Smooth muscle cell (in vitro differentiated cells): Measurements from ENCODE around the gene CHRNE. TPM values are rescaled to one million over a fixed set of nuclear protein-coding genes. Genes with fewer than 3 reads are reported as not detected.

Experiments
- DNase-seq: peaks from one replicate; lab custom pipeline; 2025; ENCODE audit not compliant: unreplicated experiment; lab: John Stamatoyannopoulos, UW
- H2AFZ ChIP-seq: fragments of 200-600 bp; sonication (generic); 2 replicates; pipeline ENCODE4 v1.6.0; 2016; ENCODE audit warnings: antibody characterized with exemption, low read depth, mild to moderate bottlenecking
- H3F3A ChIP-seq: fragments of 200-600 bp; sonication (generic); 2 replicates; pipeline ENCODE4 v1.6.0; 2017; ENCODE audit warnings: antibody characterized with exemption, low read depth
- H3K27ac ChIP-seq: fragments of 200-600 bp; sonication (generic); 2 replicates; pipeline ENCODE4 v1.5.1; 2016; ENCODE audit warnings: low read depth, mild to moderate bottlenecking
- H3K27me3 ChIP-seq: fragments of 200-600 bp; sonication (generic); 2 replicates; pipeline ENCODE4 v1.6.1; 2016; ENCODE audit warnings: low read depth, mild to moderate bottlenecking
- H3K36me3 ChIP-seq: fragments of 200-600 bp; sonication (generic); 2 replicates; pipeline ENCODE4 v1.5.1; 2016; ENCODE audit warnings: low read depth
- H3K4me1 ChIP-seq: fragments of 200-600 bp; sonication (generic); 2 replicates; pipeline ENCODE4 v1.5.1; 2016; ENCODE audit warnings: low read depth
- H3K4me2 ChIP-seq: fragments of 200-600 bp; sonication (generic); 2 replicates; pipeline ENCODE4 v1.6.0; 2016; ENCODE audit warnings: mild to moderate bottlenecking
- H3K4me3 ChIP-seq: fragments of 200-600 bp; sonication (generic); 2 replicates; pipeline ENCODE4 v1.5.1; 2016; ENCODE audit warnings: mild to moderate bottlenecking
- H3K79me2 ChIP-seq: fragments of 200-600 bp; sonication (generic); 2 replicates; pipeline ENCODE4 v1.6.0; 2016; ENCODE audit warnings: low read depth, mild to moderate bottlenecking
- H3K9ac ChIP-seq: fragments of 200-600 bp; sonication (generic); 2 replicates; pipeline ENCODE4 v1.6.0; 2016; ENCODE audit warnings: low read depth
- H3K9me3 ChIP-seq: fragments of 200-600 bp; sonication (generic); replicated peaks from 2 replicates; pipeline ENCODE4 v1.5.1; 2016; ENCODE audit warnings: low read depth
- H4K20me1 ChIP-seq: fragments of 200-600 bp; sonication (generic); 2 replicates; pipeline ENCODE4 v1.6.0; 2016; ENCODE audit warnings: low read depth
- CTCF ChIP-seq: fragments of 200-600 bp; sonication (generic); IDR thresholded peaks from 2 replicates; pipeline ENCODE4 v1.5.1; 2017; ENCODE audit warnings: borderline replicate concordance, mild to moderate bottlenecking, antibody characterized with exemption; ENCODE audit not compliant: insufficient read depth, poor library complexity, severe bottlenecking
- WGBS: methylation state at CpG from one replicate; pipeline ENCODE4 v1.1.7; 2016; ENCODE audit warnings: low lambda C conversion rate; 5-methylcytosine and 5-hydroxymethylcytosine counted together
- polyA plus RNA-seq: library from polyadenylated mRNA; unstranded; fragments of >200 nt; fragmentation: Nextera tagmentation; extraction: Ambion mirVana; gene quantifications from 2 replicates; pipeline ENCODE4 v1.2.1, GENCODE V29; 2016
- total RNA-seq: library from RNA; depleted of rRNA; stranded (reverse); fragments of >200 nt; gene quantifications from 2 replicates; pipeline ENCODE4 v1.2.3, GENCODE V29; 2014

Gene CHRNE
- total and polyA plus RNA-seq, 2 experiments from 2014 or later, result 1.7 to 2.7 TPM

GRCh38 chr17:4863321-4863720 is 39.6 kb downstream of the CHRNE start:
- H3K9me3 ChIP-seq, result no peaks in the 10 kb centered on the region
- no peak overlapping the region for H2AFZ ChIP-seq
- no peaks in the 10 kb centered on the region for H3K27me3 ChIP-seq
- H3K4me1 ChIP-seq, result peaks cover 11% of the 10 kb centered on the region
- H3K27ac ChIP-seq, result no peak overlapping the region
- 91% methylated on average over 1 of the region's 1 CpG for WGBS
- no peak for DNase-seq
- H3K4me2 ChIP-seq, result no peak overlapping the region
- peaks cover 18% of the 10 kb centered on the region for H3K79me2 ChIP-seq
- no peaks in the 10 kb centered on the region for H3F3A ChIP-seq
- peaks cover 43% of the 10 kb centered on the region for H4K20me1 ChIP-seq
- no peak overlapping the region for H3K4me3 ChIP-seq
- H3K36me3 ChIP-seq, result no peaks in the 10 kb centered on the region
- no peak overlapping the region for H3K9ac ChIP-seq
- TF ChIP-seq CTCF, result no peak

GRCh38 chr17:4862720-4863119 is 40.2 kb downstream of the CHRNE start:
- DNase-seq, result no peak
- no peak overlapping the region for H3K9ac ChIP-seq
- H3K9me3 ChIP-seq, result no peaks in the 10 kb centered on the region
- no peak overlapping the region for H3K27ac ChIP-seq
- 97% methylated on average over 4 of the region's 4 CpGs for WGBS
- H3F3A ChIP-seq, result no peaks in the 10 kb centered on the region
- no peak for TF ChIP-seq CTCF
- no peak overlapping the region for H2AFZ ChIP-seq
- no peaks in the 10 kb centered on the region for H3K36me3 ChIP-seq
- H4K20me1 ChIP-seq, result peaks cover 44% of the 10 kb centered on the region
- no peak overlapping the region for H3K4me2 ChIP-seq
- H3K27me3 ChIP-seq, result no peaks in the 10 kb centered on the region
- H3K4me3 ChIP-seq, result no peak overlapping the region
- peaks cover 23% of the 10 kb centered on the region for H3K79me2 ChIP-seq
- peaks cover 17% of the 10 kb centered on the region for H3K4me1 ChIP-seq

GRCh38 chr17:4861052-4861451 is 41.8 kb downstream of the CHRNE start:
- Histone ChIP-seq H3K9me3 (no peaks in the 10 kb centered on the region), H3K36me3 (no peaks in the 10 kb centered on the region), H3K9ac (no peak overlapping the region), H3K4me1 (peaks cover 20% of the 10 kb centered on the region), H3K79me2 (peaks cover 29% of the 10 kb centered on the region), H2AFZ (no peak overlapping the region), H4K20me1 (peaks cover 52% of the 10 kb centered on the region), H3K27me3 (no peaks in the 10 kb centered on the region), H3K4me3 (no peak overlapping the region), H3K27ac (no peak overlapping the region), H3F3A (no peaks in the 10 kb centered on the region), H3K4me2 (no peak overlapping the region)
- 89% methylated on average over 16 of the region's 16 CpGs for WGBS
- no peak for DNase-seq
- no peak for TF ChIP-seq CTCF

- Histone ChIP-seq H3K4me3 (no peak overlapping the region), H3K9me3 (no peaks in the 10 kb centered on the region), H4K20me1 (peaks cover 50% of the 10 kb centered on the region), H3F3A (no peaks in the 10 kb centered on the region), H2AFZ (no peak overlapping the region), H3K27me3 (no peaks in the 10 kb centered on the region), H3K36me3 (no peaks in the 10 kb centered on the region), H3K27ac (no peak overlapping the region), H3K79me2 (peaks cover 31% of the 10 kb centered on the region), H3K9ac (no peak overlapping the region), H3K4me2 (no peak overlapping the region), H3K4me1 (peaks cover 20% of the 10 kb centered on the region)
- no peak for DNase-seq
- TF ChIP-seq CTCF, result no peak
- 98% methylated on average over 9 of the region's 9 CpGs for WGBS
Measured at GRCh38 chr17:4860651-4861050, 42.2 kb downstream of the CHRNE start.
